Measurements from ENCODE around the gene SAMD4B.
"Not testable (repeated sequence)": the region's sequence is repeated elsewhere in the genome, so short reads cannot be mapped to it uniquely, and the experiment has no call there.

The SAMD4B gene

DNA sequence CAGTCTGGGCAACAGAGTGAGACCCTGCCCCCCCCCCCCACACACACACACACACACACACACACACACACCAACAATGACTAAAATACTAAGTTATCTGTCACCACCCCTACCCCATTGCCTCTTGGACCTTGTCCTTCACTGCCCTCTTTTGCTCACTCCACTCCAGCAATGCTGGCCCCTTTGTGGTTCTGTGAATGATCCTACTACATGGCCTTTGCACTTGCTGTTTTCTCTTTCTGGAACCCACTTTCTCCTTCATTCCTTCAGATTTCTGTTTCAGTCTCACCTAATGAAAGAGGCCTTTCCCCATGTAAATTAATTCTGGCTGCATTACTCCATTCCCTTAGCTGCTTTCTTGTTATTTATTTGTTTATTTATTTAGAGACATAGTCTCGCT is 2.5 kb upstream of the SAMD4B start:
- no peaks in the 10 kb centered on the region for H3K36me3 ChIP-seq (ENCODE audit: insufficient read depth, low read length)
- H3K9ac ChIP-seq (ENCODE audit: low read depth, low read length), result no peak overlapping the region
- no peaks in the 10 kb centered on the region for H3K9me3 ChIP-seq (ENCODE audit: control insufficient read depth, insufficient read depth, low read length)
- no peaks in the 10 kb centered on the region for H3K4me1 ChIP-seq (ENCODE audit: insufficient read depth, low read length)

- H3K4me1 ChIP-seq (ENCODE audit: insufficient read depth, low read length); H3K9ac ChIP-seq (ENCODE audit: low read depth, low read length); H3K9me3 ChIP-seq (ENCODE audit: control insufficient read depth, insufficient read depth, low read length); H3K36me3 ChIP-seq (ENCODE audit: insufficient read depth, low read length): not testable (repeated sequence)
Observed at GRCh38 chr19:39340156-39340555, 2.1 kb upstream of the SAMD4B start.

GRCh38 chr19:39341129-39341718 is 997 bp upstream of the SAMD4B start:
- no peaks in the 10 kb centered on the region for H3K4me1 ChIP-seq (ENCODE audit: insufficient read depth, low read length)
- peak overlapping the region; percentile 97 for H3K9ac ChIP-seq (ENCODE audit: low read depth, low read length)
- H3K36me3 ChIP-seq (ENCODE audit: insufficient read depth, low read length), result 0 out of 2 replicates have a peak, but pooled peaks cover 3% of the 10 kb centered on the region
- no peaks in the 10 kb centered on the region for H3K9me3 ChIP-seq (ENCODE audit: control insufficient read depth, insufficient read depth, low read length)

GRCh38 chr19:39342647-39343305 is 555 bp downstream of the SAMD4B start:
- Histone ChIP-seq H3K9ac (ENCODE audit: low read depth, low read length) (peak overlapping the region; percentile 79), H3K36me3 (ENCODE audit: insufficient read depth, low read length) (0 out of 2 replicates have a peak, but pooled peaks cover 3% of the 10 kb centered on the region), H3K4me1 (ENCODE audit: insufficient read depth, low read length) (no peaks in the 10 kb centered on the region), H3K9me3 (ENCODE audit: control insufficient read depth, insufficient read depth, low read length) (no peaks in the 10 kb centered on the region)

DNA sequence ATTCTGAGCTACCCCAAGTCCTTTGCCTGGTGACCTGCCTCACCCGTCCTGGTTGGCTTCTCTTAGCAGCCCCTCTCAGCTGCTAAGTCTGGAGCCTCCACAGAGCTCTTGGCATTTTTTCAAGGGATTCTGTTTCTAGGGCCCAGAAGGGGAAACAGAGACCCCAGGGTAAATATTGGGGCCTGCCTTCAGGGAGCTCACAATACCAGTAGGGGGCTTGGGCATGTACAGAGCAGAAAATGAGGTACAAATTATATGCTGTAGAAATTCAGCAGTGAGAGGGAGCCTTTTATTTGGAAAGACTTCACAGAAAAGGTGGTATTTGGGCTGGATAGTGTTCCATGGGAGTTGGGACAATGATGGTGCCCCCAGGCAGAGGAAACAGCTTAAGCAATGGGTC is 3.7 kb downstream of the SAMD4B start:
- Histone ChIP-seq H3K4me1 (ENCODE audit: insufficient read depth, low read length) (no peaks in the 10 kb centered on the region), H3K36me3 (ENCODE audit: insufficient read depth, low read length) (peaks cover 7% of the 10 kb centered on the region; the same call in 1 of the 2 replicates)

DNA sequence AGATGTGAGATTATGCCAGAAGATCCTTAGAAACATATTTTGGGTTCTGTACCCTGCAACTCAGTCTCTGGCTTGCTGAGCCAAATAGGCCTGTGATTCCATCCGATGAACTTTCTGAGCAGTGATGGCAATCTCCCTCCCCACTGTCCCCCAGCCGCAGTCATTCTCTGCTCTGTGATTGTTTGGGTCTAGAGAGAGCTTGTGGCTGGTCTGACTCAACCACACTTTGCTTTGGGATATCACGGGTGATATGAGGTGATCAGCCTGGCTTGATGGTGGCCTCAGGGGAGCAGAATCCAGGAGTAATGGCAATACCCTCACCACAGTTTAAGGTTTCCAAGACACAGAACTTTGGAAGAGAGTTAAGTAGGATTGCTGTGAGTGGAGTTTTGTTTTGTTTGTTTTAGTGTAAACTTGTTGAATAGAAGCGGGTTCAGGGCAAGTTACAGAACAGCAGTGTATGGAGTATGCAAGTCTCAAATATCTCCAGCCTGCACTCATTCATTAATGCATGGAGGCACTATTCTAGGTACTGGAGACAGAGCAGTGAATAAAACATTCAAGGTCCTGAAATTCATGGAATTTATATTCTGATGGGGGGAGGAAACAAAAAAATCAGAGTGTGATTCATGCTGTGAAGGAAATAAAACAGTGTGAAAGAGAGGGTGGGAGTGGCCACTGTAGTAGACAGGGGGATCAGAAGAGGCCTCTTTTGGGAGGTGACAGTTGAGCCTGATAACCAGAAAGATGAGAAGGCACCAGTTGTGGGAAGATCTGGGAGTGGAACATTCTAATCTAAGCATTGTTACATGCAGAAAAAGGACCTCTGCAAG is 5.3 kb downstream of the SAMD4B start:
- Histone ChIP-seq H3K9ac (ENCODE audit: low read depth, low read length) (no peak overlapping the region), H3K9me3 (ENCODE audit: control insufficient read depth, insufficient read depth, low read length) (no peaks in the 10 kb centered on the region), H3K36me3 (ENCODE audit: insufficient read depth, low read length) (peaks cover 11% of the 10 kb centered on the region; the same call in 1 of the 2 replicates), H3K4me1 (ENCODE audit: insufficient read depth, low read length) (no peaks in the 10 kb centered on the region)

More for the DNA sequence above, 3.7 kb downstream of the SAMD4B start:
- no peak overlapping the region for H3K9ac ChIP-seq (ENCODE audit: low read depth, low read length)
- H3K9me3 ChIP-seq (ENCODE audit: control insufficient read depth, insufficient read depth, low read length), result no peaks in the 10 kb centered on the region

DNA sequence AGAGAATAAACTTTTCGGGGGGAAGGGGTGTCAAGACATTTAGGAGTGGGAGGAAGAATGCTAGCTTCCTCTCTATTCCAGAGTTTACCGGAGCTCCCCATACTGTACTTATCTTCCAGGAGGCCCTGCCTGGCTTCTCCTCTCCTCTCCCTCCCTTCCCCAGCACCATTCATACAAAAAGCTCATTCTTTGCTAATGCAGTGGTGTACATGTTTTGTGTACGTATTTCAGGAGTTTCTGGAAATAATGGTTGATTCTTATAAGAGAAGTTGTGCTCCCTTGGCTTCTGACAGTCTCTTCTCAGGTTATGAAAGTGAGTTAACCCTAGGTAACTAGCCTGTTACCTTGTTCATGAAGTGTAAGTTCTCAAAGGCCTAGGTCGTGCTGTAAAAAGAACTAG is 7.1 kb downstream of the SAMD4B start:
- Histone ChIP-seq H3K9me3 (ENCODE audit: control insufficient read depth, insufficient read depth, low read length) (no peaks in the 10 kb centered on the region), H3K36me3 (ENCODE audit: insufficient read depth, low read length) (peaks cover 15% of the 10 kb centered on the region), H3K9ac (ENCODE audit: low read depth, low read length) (no peak overlapping the region), H3K4me1 (ENCODE audit: insufficient read depth, low read length) (no peaks in the 10 kb centered on the region)

- H3K36me3 ChIP-seq (ENCODE audit: insufficient read depth, low read length), result peaks cover 20% of the 10 kb centered on the region
- no peak overlapping the region for H3K9ac ChIP-seq (ENCODE audit: low read depth, low read length)
- no peaks in the 10 kb centered on the region for H3K4me1 ChIP-seq (ENCODE audit: insufficient read depth, low read length)
- no peaks in the 10 kb centered on the region for H3K9me3 ChIP-seq (ENCODE audit: control insufficient read depth, insufficient read depth, low read length)
Observed at GRCh38 chr19:39350156-39350555, 7.9 kb downstream of the SAMD4B start.

DNA sequence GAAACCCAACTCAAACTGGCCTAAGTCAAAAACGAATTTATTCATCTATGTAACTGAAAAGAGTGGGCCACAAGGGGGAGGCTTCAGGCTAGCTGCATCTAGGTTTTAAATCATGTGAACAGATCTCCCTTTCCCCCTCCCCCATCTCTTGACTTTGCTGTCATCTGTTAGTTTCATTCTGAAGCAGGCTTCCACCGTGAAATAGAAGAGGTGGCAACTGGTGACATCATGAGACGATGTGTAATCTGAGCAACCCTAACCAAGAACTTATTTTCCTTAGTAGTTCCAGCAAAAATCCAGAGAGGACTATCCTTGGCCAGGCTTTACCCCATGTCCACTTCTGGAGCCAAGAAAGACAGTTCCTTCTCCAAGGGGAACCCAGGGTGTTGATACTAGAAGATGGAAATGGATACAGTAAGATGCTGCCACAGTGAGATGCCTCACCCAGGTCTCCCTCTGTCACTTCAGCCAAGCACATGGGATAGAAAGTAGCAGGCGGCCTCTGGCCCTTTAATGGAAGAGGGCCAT is 9.4 kb downstream of the SAMD4B start:
- no peaks in the 10 kb centered on the region for H3K4me1 ChIP-seq (ENCODE audit: insufficient read depth, low read length)
- H3K9ac ChIP-seq (ENCODE audit: low read depth, low read length), result no peak overlapping the region
- H3K9me3 ChIP-seq (ENCODE audit: control insufficient read depth, insufficient read depth, low read length), result no peaks in the 10 kb centered on the region
- H3K36me3 ChIP-seq (ENCODE audit: insufficient read depth, low read length), result peaks cover 29% of the 10 kb centered on the region

DNA sequence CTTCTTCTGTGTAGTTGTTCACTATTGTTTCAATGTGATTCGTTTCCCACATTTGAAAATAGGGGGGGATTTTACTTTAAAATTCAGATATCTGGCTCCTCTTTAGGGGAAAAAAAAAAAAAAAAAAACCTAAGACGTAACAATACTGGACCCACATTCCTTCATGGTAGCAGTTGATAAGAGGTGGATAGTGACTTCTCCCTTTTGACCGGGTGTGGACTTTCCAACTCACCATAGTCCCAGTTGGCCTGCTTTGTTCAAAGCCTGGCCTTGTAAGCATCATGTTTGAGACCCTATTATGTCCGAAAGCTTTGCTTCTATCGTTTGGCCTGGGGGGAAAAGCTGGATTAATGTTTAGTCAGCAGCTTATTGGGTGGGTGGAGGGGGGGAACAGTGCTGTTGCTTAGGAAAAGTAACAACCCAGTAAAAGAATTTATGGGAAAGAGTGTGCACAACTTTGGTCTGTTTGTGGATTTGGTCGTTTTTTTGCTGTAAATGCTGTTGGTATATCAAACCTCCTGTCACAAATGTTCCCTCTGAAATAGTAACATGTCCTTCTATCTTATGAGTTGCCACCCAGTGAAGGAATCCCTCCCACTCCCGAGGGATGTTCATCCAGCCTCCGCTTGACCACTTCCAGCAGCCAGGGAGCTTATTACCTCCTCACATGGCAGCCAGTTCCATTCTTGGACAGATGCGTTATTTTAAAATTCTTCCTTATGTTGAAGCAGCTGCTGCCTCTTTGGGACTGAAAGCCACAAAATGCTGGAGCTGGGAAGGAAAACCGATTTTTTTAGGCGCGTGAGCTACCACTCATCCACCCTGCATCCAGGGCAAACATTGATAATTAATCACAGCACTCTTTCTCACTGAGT is 10.4 kb downstream of the SAMD4B start:
- H3K9ac ChIP-seq (ENCODE audit: low read depth, low read length), result no peak overlapping the region
- no peaks in the 10 kb centered on the region for H3K9me3 ChIP-seq (ENCODE audit: control insufficient read depth, insufficient read depth, low read length)
- H3K36me3 ChIP-seq (ENCODE audit: insufficient read depth, low read length), result peaks cover 38% of the 10 kb centered on the region
- H3K4me1 ChIP-seq (ENCODE audit: insufficient read depth, low read length), result no peaks in the 10 kb centered on the region

- H3K36me3 ChIP-seq (ENCODE audit: insufficient read depth, low read length), result peaks cover 36% of the 10 kb centered on the region
- H3K9me3 ChIP-seq (ENCODE audit: control insufficient read depth, insufficient read depth, low read length), result no peaks in the 10 kb centered on the region
- H3K4me1 ChIP-seq (ENCODE audit: insufficient read depth, low read length), result no peaks in the 10 kb centered on the region
- H3K9ac ChIP-seq (ENCODE audit: low read depth, low read length), result no peak overlapping the region
Observed at GRCh38 chr19:39355253-39355652, 13.0 kb downstream of the SAMD4B start.

DNA sequence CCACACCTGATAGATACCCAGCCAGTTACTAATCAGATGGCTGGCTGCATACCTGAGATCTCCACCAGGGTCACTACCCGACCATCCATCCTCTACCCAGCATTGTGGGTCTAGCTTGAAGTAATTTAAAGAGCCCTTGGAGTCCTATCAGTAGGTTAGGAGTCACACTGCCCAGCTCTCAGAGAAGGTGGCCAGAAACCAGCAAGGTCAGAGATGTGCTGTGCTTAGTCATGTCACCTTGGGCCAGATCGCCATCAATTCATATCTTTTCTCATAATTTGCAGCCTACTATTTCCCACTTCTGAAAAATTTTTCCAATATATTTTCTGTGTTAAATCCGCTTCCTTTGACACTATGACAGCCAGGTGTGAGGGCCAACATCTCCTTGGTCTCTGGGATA is 13.9 kb downstream of the SAMD4B start:
- Histone ChIP-seq H3K4me1 (ENCODE audit: insufficient read depth, low read length) (no peaks in the 10 kb centered on the region), H3K36me3 (ENCODE audit: insufficient read depth, low read length) (peaks cover 41% of the 10 kb centered on the region), H3K9me3 (ENCODE audit: control insufficient read depth, insufficient read depth, low read length) (no peaks in the 10 kb centered on the region), H3K9ac (ENCODE audit: low read depth, low read length) (no peak overlapping the region)

- H3K9me3 ChIP-seq (ENCODE audit: control insufficient read depth, insufficient read depth, low read length), result no peaks in the 10 kb centered on the region
- no peaks in the 10 kb centered on the region for H3K4me1 ChIP-seq (ENCODE audit: insufficient read depth, low read length)
- peaks cover 41% of the 10 kb centered on the region for H3K36me3 ChIP-seq (ENCODE audit: insufficient read depth, low read length)
- H3K9ac ChIP-seq (ENCODE audit: low read depth, low read length), result no peak overlapping the region
Observed at GRCh38 chr19:39356647-39357046, 14.4 kb downstream of the SAMD4B start.

DNA sequence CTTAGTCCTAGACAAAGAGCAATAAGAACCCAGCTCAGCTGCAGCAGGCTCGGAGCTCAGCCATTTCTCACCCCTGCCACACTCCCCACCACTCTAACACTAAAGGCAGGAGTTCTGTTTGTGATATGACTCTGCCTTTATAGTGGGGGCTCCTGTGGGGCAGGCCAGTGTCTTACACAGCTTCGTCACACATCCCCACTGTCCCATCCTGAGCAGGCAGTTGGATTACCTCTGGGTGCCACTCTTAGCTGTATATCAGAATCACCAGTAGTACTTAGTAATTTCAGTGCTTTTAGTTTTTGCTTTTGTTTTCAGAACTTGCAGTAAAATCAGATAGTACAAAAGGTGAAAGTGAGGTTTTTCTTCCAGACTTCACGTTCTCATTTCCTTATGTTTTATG is 16.8 kb downstream of the SAMD4B start:
- Histone ChIP-seq H3K4me1 (ENCODE audit: insufficient read depth, low read length) (no peaks in the 10 kb centered on the region), H3K36me3 (ENCODE audit: insufficient read depth, low read length) (peaks cover 40% of the 10 kb centered on the region), H3K9ac (ENCODE audit: low read depth, low read length) (no peak overlapping the region)

More for the DNA sequence above, 16.8 kb downstream of the SAMD4B start:
- H3K9me3 ChIP-seq (ENCODE audit: control insufficient read depth, insufficient read depth, low read length), result no peaks in the 10 kb centered on the region
